HG03432 (cell line): ENCODE measurements around the gene GLG1.
"Not testable (repeated sequence)": the region's sequence is repeated elsewhere in the genome, so short reads cannot be mapped to it uniquely, and the experiment has no call there.

Experiments used
- ATAC-seq: cut with Tn5 transposase; IDR thresholded peaks from one replicate; pipeline ENCODE4 v1.9.1; 2021; ENCODE audit warnings: mild to moderate bottlenecking, moderate library complexity; ENCODE audit not compliant: unreplicated experiment

GLG1 gene

GRCh38 chr16:74412775-74413390 is 194.0 kb downstream of the GLG1 start:
- ATAC-seq, result not testable (repeated sequence)

GRCh38 chr16:74412138-74412774 is 194.7 kb downstream of the GLG1 start:
- not testable (repeated sequence) for ATAC-seq

- ATAC-seq, result not testable (repeated sequence)
Measured at GRCh38 chr16:74410981-74411380, 195.9 kb downstream of the GLG1 start.

GRCh38 chr16:74410057-74410957 is 196.6 kb downstream of the GLG1 start:
- ATAC-seq, result not testable (repeated sequence)

GRCh38 chr16:74409185-74409981 is 197.5 kb downstream of the GLG1 start:
- ATAC-seq, result not testable (repeated sequence)

GRCh38 chr16:74407362-74407705 is 199.6 kb downstream of the GLG1 start:
- ATAC-seq, result peak; percentile 24

- peak; percentile 65 for ATAC-seq
Measured at GRCh38 chr16:74406600-74407361, 200.1 kb downstream of the GLG1 start.

GRCh38 chr16:74404148-74404933 is 202.6 kb downstream of the GLG1 start:
- ATAC-seq, result not testable (repeated sequence)

GRCh38 chr16:74400238-74400637 is 206.7 kb downstream of the GLG1 start:
- ATAC-seq, result not testable (repeated sequence)

GRCh38 chr16:74398212-74398895 is 208.6 kb downstream of the GLG1 start:
- not testable (repeated sequence) for ATAC-seq
